Neural cell (in vitro differentiated cells): ENCODE data around the gene CD48. TPM values are rescaled to one million over a fixed set of nuclear protein-coding genes. Genes with fewer than 3 reads are reported as not detected.

ENCODE experiments used
- H2AFZ ChIP-seq: fragments of 200-600, 300-800 bp; sonication (generic), shearing (Covaris generic); 2 replicates; pipeline ENCODE4 v1.6.0; 2014; ENCODE audit warnings: low read depth, mild to moderate bottlenecking, antibody characterized with exemption, low read length, moderate library complexity
- H3F3A ChIP-seq: fragments of 200-600 bp; shearing (Covaris generic); 2 replicates; pipeline ENCODE4 v1.6.1; 2016; ENCODE audit warnings: mild to moderate bottlenecking, moderate library complexity, mixed read lengths, antibody characterized with exemption, low read length; ENCODE audit not compliant: insufficient read depth, poor library complexity, severe bottlenecking
- H3K27ac ChIP-seq: fragments of 200-600, 300-800 bp; sonication (generic), shearing (Covaris generic); 2 replicates; pipeline ENCODE4 v1.5.1; 2014; ENCODE audit warnings: mild to moderate bottlenecking, low read length, moderate library complexity
- H3K27me3 ChIP-seq: fragments of 300-800, 200-600 bp; sonication (generic), shearing (Covaris generic); 2 replicates; pipeline ENCODE4 v1.6.0; 2014; ENCODE audit warnings: mild to moderate bottlenecking, low read depth, low read length, moderate library complexity; ENCODE audit not compliant: insufficient read depth
- H3K36me3 ChIP-seq: fragments of 300-800, 200-600 bp; sonication (generic), shearing (Covaris generic); 2 replicates; pipeline ENCODE4 v1.5.1; 2014; ENCODE audit warnings: mild to moderate bottlenecking, antibody characterized with exemption, low read length, moderate library complexity; ENCODE audit not compliant: insufficient read depth
- H3K4me2 ChIP-seq: fragments of 300-800, 200-600 bp; sonication (generic), shearing (Covaris generic); 2 replicates; pipeline ENCODE4 v1.6.0; 2014; ENCODE audit warnings: mild to moderate bottlenecking, low read length
- H3K4me3 ChIP-seq: fragments of 300-800, 200-600 bp; sonication (generic), shearing (Covaris generic); 2 replicates; pipeline ENCODE4 v1.5.1; 2014; ENCODE audit warnings: mild to moderate bottlenecking, low read length, moderate library complexity
- H3K79me2 ChIP-seq: fragments of 200-600 bp; shearing (Covaris generic); replicated peaks from 2 replicates; pipeline ENCODE4 v1.6.0; 2014; ENCODE audit warnings: mild to moderate bottlenecking, low read length, moderate library complexity; ENCODE audit not compliant: insufficient read depth
- H3K9ac ChIP-seq: fragments of 300-800, 200-600 bp; sonication (generic), shearing (Covaris generic); 2 replicates; pipeline ENCODE4 v1.6.1; 2016; ENCODE audit warnings: mild to moderate bottlenecking, low read length, mixed read lengths
- H3K9me2 ChIP-seq: fragments of 200-600 bp; shearing (Covaris generic); 2 replicates; pipeline ENCODE4 v1.6.1; 2016; ENCODE audit warnings: mild to moderate bottlenecking, low read length, mixed read lengths; ENCODE audit not compliant: insufficient read depth
- H3K9me3 ChIP-seq: fragments of 200-600, 300-800 bp; sonication (generic), shearing (Covaris generic); 2 replicates; pipeline ENCODE4 v1.6.1; 2016; ENCODE audit warnings: mild to moderate bottlenecking, mixed run types, low read length, moderate library complexity, mixed read lengths
- H4K20me1 ChIP-seq: fragments of 200-600 bp; shearing (Covaris generic); 2 replicates; pipeline ENCODE4 v1.6.1; 2016; ENCODE audit warnings: mild to moderate bottlenecking, mixed run types; ENCODE audit not compliant: insufficient read depth
- EP300 ChIP-seq: fragments of 450-650 bp; conservative IDR thresholded peaks from 2 replicates; pipeline ENCODE4 v1.6.1; 2014; ENCODE audit warnings: antibody characterized with exemption, mild to moderate bottlenecking, moderate library complexity; ENCODE audit not compliant: poor library complexity, severe bottlenecking
- EZH2 ChIP-seq: fragments of 200-600, 300-800 bp; shearing (Covaris generic), sonication (generic); IDR thresholded peaks from 2 replicates; pipeline ENCODE4 v1.6.1; 2014; ENCODE audit warnings: antibody characterized with exemption, low read length, borderline replicate concordance, mild to moderate bottlenecking; ENCODE audit not compliant: insufficient read depth, poor library complexity, severe bottlenecking
- MXI1 ChIP-seq: fragments of 450-650 bp; conservative IDR thresholded peaks from 2 replicates; pipeline ENCODE4 v1.6.1; 2014; ENCODE audit warnings: antibody characterized with exemption, mild to moderate bottlenecking; ENCODE audit not compliant: poor library complexity, severe bottlenecking
- POLR2AphosphoS5 ChIP-seq: IDR thresholded peaks from 2 replicates; pipeline ENCODE4 v1.6.1; 2012
- RAD21 ChIP-seq: fragments of 450-650 bp; conservative IDR thresholded peaks from 2 replicates; pipeline ENCODE4 v1.6.1; 2014; ENCODE audit warnings: antibody characterized with exemption, mild to moderate bottlenecking, moderate library complexity
- SMC3 ChIP-seq: fragments of 450-650 bp; conservative IDR thresholded peaks from 2 replicates; pipeline ENCODE4 v1.6.1; 2014; ENCODE audit warnings: antibody characterized with exemption, mild to moderate bottlenecking, moderate library complexity; ENCODE audit not compliant: poor library complexity
- TAF1 ChIP-seq: IDR thresholded peaks from 2 replicates; pipeline ENCODE4 v1.6.1; 2012; ENCODE audit warnings: low read depth
- polyA plus RNA-seq: library from polyadenylated mRNA; depleted of rRNA; stranded (reverse); fragments of >200 nt; gene quantifications from 2 replicates; pipeline ENCODE4 v1.2.3, GENCODE V29; 2014
- TF ChIP-seq, protein P1 (sequence below): IDR thresholded peaks from 2 replicates; pipeline ENCODE4 v1.6.1; 2012; ENCODE audit warnings: borderline replicate concordance
- TF ChIP-seq, protein P2 (sequence below): fragments of 450-650 bp; IDR thresholded peaks from 2 replicates; pipeline ENCODE4 v1.5.1; 2014; ENCODE audit warnings: antibody characterized with exemption, mild to moderate bottlenecking, moderate library complexity; ENCODE audit not compliant: poor library complexity, severe bottlenecking

CD48 gene
- polyA plus RNA-seq, 1 donor from 2014 or later = not detected

DNA sequence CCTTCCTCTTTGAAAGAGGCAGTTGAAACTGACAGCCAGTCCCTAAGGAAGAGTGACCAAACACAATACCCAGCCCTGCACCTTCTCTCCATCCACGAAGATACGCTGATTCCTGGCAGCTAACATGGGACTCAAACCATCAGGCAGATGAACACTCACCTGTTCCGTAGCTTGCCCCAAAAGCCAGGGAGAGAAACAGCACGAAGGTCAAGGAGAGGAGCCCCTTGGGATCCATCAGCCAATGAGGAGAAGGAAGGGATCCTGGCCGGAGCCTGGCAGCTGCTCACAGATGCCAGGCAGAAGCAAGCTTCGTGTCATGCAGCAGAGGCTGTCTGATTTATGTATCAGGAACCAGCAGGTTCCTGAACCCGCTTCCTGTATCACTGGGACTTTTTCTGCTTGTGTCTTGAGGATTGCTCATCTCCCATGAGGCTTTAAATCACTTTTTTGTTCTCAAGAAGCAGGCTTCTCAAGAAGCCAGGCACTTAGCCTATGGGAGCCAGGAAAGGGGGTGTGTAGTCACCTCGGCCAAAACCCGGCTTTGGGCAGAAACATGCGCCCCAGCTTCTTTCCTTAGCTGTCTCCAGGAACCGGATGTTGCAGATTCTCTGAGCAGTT lies 64.8 kb downstream of the CD48 start, which contains the start of gene SLAMF1:
SLAMF1 (minus strand) TSS at position 334 of the 618 bp plus-strand sequence; CDS start at position 235, 99 bp downstream.
- no peak within 1 kb of the TSS for H2AFZ ChIP-seq
- H3K27ac ChIP-seq = no peak within 1 kb of the TSS
- no peaks in the 10 kb centered on the region for H4K20me1 ChIP-seq
- H3K27me3 ChIP-seq = no peaks in the 10 kb centered on the region
- no peaks in the 10 kb centered on the region for H3F3A ChIP-seq
- H3K36me3 ChIP-seq = no peaks in the 10 kb centered on the region
- H3K79me2 ChIP-seq = no peaks in the 10 kb centered on the region
- H3K4me3 ChIP-seq = no peak within 1 kb of the TSS
- H3K9ac ChIP-seq = no peak within 1 kb of the TSS
- no peak within 1 kb of the TSS for H3K4me2 ChIP-seq
- no peaks in the 10 kb centered on the region for H3K9me3 ChIP-seq
- TF ChIP-seq EZH2 = no peak
- no peak for TF ChIP-seq RAD21
- TF ChIP-seq, protein P1, sequence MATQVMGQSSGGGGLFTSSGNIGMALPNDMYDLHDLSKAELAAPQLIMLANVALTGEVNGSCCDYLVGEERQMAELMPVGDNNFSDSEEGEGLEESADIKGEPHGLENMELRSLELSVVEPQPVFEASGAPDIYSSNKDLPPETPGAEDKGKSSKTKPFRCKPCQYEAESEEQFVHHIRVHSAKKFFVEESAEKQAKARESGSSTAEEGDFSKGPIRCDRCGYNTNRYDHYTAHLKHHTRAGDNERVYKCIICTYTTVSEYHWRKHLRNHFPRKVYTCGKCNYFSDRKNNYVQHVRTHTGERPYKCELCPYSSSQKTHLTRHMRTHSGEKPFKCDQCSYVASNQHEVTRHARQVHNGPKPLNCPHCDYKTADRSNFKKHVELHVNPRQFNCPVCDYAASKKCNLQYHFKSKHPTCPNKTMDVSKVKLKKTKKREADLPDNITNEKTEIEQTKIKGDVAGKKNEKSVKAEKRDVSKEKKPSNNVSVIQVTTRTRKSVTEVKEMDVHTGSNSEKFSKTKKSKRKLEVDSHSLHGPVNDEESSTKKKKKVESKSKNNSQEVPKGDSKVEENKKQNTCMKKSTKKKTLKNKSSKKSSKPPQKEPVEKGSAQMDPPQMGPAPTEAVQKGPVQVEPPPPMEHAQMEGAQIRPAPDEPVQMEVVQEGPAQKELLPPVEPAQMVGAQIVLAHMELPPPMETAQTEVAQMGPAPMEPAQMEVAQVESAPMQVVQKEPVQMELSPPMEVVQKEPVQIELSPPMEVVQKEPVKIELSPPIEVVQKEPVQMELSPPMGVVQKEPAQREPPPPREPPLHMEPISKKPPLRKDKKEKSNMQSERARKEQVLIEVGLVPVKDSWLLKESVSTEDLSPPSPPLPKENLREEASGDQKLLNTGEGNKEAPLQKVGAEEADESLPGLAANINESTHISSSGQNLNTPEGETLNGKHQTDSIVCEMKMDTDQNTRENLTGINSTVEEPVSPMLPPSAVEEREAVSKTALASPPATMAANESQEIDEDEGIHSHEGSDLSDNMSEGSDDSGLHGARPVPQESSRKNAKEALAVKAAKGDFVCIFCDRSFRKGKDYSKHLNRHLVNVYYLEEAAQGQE = no peak
- no peak for TF ChIP-seq SMC3
- TF ChIP-seq TAF1 = no peak
- no peak for TF ChIP-seq MXI1
- TF ChIP-seq EP300 = no peak
- TF ChIP-seq POLR2AphosphoS5 = no peak
- TF ChIP-seq, protein P2, sequence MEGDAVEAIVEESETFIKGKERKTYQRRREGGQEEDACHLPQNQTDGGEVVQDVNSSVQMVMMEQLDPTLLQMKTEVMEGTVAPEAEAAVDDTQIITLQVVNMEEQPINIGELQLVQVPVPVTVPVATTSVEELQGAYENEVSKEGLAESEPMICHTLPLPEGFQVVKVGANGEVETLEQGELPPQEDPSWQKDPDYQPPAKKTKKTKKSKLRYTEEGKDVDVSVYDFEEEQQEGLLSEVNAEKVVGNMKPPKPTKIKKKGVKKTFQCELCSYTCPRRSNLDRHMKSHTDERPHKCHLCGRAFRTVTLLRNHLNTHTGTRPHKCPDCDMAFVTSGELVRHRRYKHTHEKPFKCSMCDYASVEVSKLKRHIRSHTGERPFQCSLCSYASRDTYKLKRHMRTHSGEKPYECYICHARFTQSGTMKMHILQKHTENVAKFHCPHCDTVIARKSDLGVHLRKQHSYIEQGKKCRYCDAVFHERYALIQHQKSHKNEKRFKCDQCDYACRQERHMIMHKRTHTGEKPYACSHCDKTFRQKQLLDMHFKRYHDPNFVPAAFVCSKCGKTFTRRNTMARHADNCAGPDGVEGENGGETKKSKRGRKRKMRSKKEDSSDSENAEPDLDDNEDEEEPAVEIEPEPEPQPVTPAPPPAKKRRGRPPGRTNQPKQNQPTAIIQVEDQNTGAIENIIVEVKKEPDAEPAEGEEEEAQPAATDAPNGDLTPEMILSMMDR = no peak
- no peaks in the 10 kb centered on the region for H3K9me2 ChIP-seq

DNA sequence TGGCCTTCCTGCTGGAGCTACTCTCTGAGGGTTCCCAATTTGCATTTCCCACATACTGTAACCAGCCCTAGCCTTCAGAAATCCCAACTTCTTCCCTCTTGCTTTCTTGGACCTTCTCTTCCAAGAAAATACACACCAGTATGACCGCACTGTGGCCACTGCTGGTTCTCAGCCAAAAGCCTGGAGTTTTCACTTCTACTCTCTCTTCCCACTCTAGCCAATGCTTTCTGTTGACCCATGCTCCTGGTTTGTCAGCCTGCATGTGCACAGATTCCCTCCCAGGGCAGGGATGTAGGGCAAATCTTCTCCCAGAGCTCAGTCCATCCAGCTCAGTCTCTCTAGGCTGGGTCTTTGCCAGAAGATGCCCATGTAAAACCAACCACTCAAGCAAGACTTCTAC lies 65.4 kb downstream of the CD48 start:
- Histone ChIP-seq H3K36me3 (no peaks in the 10 kb centered on the region), H3K27ac (no peak overlapping the region), H3F3A (no peaks in the 10 kb centered on the region), H3K4me3 (no peak overlapping the region), H3K27me3 (no peaks in the 10 kb centered on the region), H3K9ac (no peak overlapping the region), H2AFZ (no peak overlapping the region), H4K20me1 (no peaks in the 10 kb centered on the region), H3K79me2 (no peaks in the 10 kb centered on the region), H3K4me2 (no peak overlapping the region), H3K9me3 (no peaks in the 10 kb centered on the region), H3K9me2 (no peaks in the 10 kb centered on the region)
- TF ChIP-seq MXI1 = no peak
- TF ChIP-seq, protein P2 = no peak
- no peak for TF ChIP-seq POLR2AphosphoS5
- TF ChIP-seq SMC3 = no peak
- no peak for TF ChIP-seq RAD21
- TF ChIP-seq EZH2 = no peak
- TF ChIP-seq, protein P1 = no peak
